ENCODE data around the gene KIF4B. TPM values are rescaled to one million over a fixed set of nuclear protein-coding genes. Genes with fewer than 3 reads are reported as not detected.

Gene KIF4B
- total and polyA plus RNA-seq, 2 of the 8 experiments (the other 6 are each of a cell fraction or from before 2014, with no cell fraction given), result 0.02 to 0.15 TPM

DNA sequence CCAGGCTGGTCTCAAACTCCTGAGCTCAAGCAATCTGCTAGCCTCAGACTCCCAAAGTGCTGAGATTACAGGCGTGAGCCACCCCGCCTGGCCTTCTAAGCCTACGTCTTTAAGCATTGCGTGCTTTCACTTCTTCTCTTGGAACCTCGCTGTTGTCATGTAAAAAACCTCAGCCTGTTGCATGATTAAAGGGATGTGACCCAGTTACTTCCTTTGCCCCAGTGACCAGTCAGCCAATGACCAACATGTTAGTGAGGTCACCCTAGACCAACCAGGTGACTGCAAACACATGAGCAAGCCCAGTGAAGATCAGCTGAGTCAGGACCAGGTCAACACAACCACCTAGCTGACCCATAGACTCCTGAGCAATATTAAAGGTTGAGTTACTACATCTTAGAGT, 10.5 kb downstream of the KIF4B start (continued):
- no peak for TF ChIP-seq CHD1 (IDR thresholded peaks at IDR 0.05; ENCODE audit: low read depth, low read length)
- TF ChIP-seq, protein P1, sequence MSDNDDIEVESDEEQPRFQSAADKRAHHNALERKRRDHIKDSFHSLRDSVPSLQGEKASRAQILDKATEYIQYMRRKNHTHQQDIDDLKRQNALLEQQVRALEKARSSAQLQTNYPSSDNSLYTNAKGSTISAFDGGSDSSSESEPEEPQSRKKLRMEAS (IDR thresholded peaks at IDR 0.05), result peak; percentile 50; the same call in 1 of the 2 replicates
- no peak for TF ChIP-seq ASH2L (IDR thresholded peaks at IDR 0.05; ENCODE audit: low read length)
- peak; percentile 52; the same call in 1 of the 2 replicates for TF ChIP-seq MAFK (IDR thresholded peaks at IDR 0.05; ENCODE audit: low read depth, low read length)
- TF ChIP-seq RBBP5 (IDR thresholded peaks at IDR 0.05; ENCODE audit: borderline replicate concordance, low read depth, low read length), result no peak

Data from H1 (cell line).